Activated effector memory CD4-positive, alpha-beta T cell treated with anti-CD3 and anti-CD28 coated beads, Interleukin-2, amount 50 U/mL, for 16 hours (primary cell): Measurements from ENCODE around the gene DNAH8.
"Not testable (repeated sequence)": the region's sequence is repeated elsewhere in the genome, so short reads cannot be mapped to it uniquely, and the experiment has no call there.

ENCODE experiments used
- DNase-seq: peaks from one replicate; pipeline ENCODE4 v3.0.0-alpha.2; 2020

The DNAH8 gene

GRCh38 chr6:38912378-38912777, 197.3 kb downstream of the DNAH8 start:
- no peak for DNase-seq

GRCh38 chr6:38915205-38915925, 200.3 kb downstream of the DNAH8 start:
- DNase-seq: no peak

- not testable (repeated sequence) for DNase-seq
Observed at GRCh38 chr6:38921540-38921939, 206.4 kb downstream of the DNAH8 start.

- DNase-seq: no peak
Observed at GRCh38 chr6:38924791-38925509, 209.8 kb downstream of the DNAH8 start.

GRCh38 chr6:38929560-38929959, 214.4 kb downstream of the DNAH8 start:
- DNase-seq: no peak

- DNase-seq: no peak
Observed at GRCh38 chr6:38933426-38933825, 218.3 kb downstream of the DNAH8 start.

GRCh38 chr6:38935051-38935450, 219.9 kb downstream of the DNAH8 start:
- no peak for DNase-seq

GRCh38 chr6:38937839-38938613, 222.9 kb downstream of the DNAH8 start:
- no peak for DNase-seq

- no peak for DNase-seq
Observed at GRCh38 chr6:38938741-38939140, 223.6 kb downstream of the DNAH8 start.

- no peak for DNase-seq
Observed at GRCh38 chr6:38942442-38942841, 227.3 kb downstream of the DNAH8 start.

GRCh38 chr6:38942965-38943364, 227.9 kb downstream of the DNAH8 start:
- DNase-seq: no peak

- DNase-seq: no peak
Observed at GRCh38 chr6:38943964-38944363, 228.9 kb downstream of the DNAH8 start.

GRCh38 chr6:38944655-38945279, 229.7 kb downstream of the DNAH8 start:
- DNase-seq: no peak

GRCh38 chr6:38955861-38956260, 240.8 kb downstream of the DNAH8 start:
- DNase-seq: no peak

GRCh38 chr6:38957426-38957825, 242.3 kb downstream of the DNAH8 start:
- no peak for DNase-seq

GRCh38 chr6:38959138-38959537, 244.0 kb downstream of the DNAH8 start:
- DNase-seq: no peak

GRCh38 chr6:38968702-38969149, 253.6 kb downstream of the DNAH8 start:
- DNase-seq: no peak

GRCh38 chr6:38973178-38974057, 258.3 kb downstream of the DNAH8 start:
- DNase-seq: no peak

GRCh38 chr6:38974389-38975151, 259.5 kb downstream of the DNAH8 start:
- no peak for DNase-seq

- no peak for DNase-seq
Observed at GRCh38 chr6:38975621-38976049, 260.5 kb downstream of the DNAH8 start.

- DNase-seq: no peak
Observed at GRCh38 chr6:38976051-38976450, 260.9 kb downstream of the DNAH8 start.
